Adipose tissue (tissue), 3 donors: ENCODE data around the gene CTSZ. TPM values are rescaled to one million over a fixed set of nuclear protein-coding genes. Genes with fewer than 3 reads are reported as not detected.
"Not testable (repeated sequence)": the region's sequence is repeated elsewhere in the genome, so short reads cannot be mapped to it uniquely, and the experiment has no call there.

ENCODE experiments used
- H3K27ac ChIP-seq: one replicate; pipeline ENCODE4 v1.5.1; 2013; ENCODE audit warnings: low read depth, low read length
- WGBS, 3 donors: extraction: QIAGEN DNeasy Blood & Tissue Kit; methylation state at CpG; one replicate each; pipeline ENCODE4 v1.1.7; 2013; 5-methylcytosine and 5-hydroxymethylcytosine counted together
- polyA plus RNA-seq, 3 donors: library from polyadenylated mRNA; stranded (reverse); fragments of 200-250 nt; gene quantifications; one replicate each; pipeline ENCODE4 v1.2.3, GENCODE V29; 2013
- donor health status: healthy with polysubstance abuse.
- donor health status: Bipolar disorder and iron deficiency.
- donor health status: healthy.

The CTSZ gene
- polyA plus RNA-seq = 100 to 1,000 TPM in 2 of 3 donors, 10 to 100 TPM in 1; 62.8 to 212 (median 149) TPM

DNA sequence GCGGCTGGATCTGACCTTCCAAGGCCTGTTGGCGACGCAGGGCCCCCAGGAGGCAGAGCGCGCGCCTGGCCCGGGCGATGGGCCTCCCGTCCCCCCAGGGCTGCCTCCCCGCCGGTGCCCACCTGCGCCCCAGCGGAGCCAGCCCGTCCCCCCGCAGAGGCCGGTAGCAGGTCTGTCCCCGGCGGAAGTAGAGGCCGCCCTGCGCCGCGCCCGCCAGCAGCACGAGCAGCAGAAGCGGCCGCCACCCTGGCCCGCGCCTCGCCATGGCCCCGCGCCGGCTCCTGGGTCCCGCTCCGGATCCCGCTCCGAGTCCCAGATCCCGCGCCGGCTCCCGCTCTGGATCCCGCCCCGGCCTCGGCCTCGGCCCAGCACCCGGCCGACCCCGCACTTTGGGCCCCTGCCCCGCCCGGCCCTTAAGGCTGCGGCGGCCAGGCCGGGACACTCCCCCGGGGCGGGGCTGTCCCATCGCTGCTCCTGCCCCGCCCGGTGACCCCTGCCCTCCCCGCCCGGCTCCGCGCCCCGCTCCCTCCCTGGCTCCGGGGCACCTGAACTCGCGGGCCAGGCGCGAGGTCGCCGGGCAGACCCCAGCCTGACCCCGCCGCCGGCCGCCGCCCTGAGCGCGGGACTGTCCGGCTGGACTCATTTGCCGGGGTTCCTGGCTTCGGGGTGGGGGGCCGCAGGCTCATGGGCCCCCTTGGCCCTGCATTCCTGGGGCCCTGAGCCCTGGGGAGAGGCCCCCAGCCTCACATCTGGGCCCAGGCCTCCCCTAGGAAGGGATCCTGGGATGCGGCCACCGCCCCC, at the start of gene CTSZ:
Gene CTSZ, minus strand, starts transcription at position 391 of the 801 bp plus-strand sequence. Its CDS starts 126 bp downstream, at position 265.
- 2 to 7% (median 4%) methylated on average over 35 to 82 of the region's 82 CpGs for WGBS, 3 donors
- peak within 1 kb of the TSS; percentile 69 for H3K27ac ChIP-seq

GRCh38 chr20:59055302-59055701, 48.2 kb upstream of the CTSZ start:
- 51 to 68% (median 55%) methylated on average over 7 of the region's 7 CpGs for WGBS, 3 donors
- no peak overlapping the region for H3K27ac ChIP-seq

- WGBS, 3 donors = 74 to 84% (median 81%) methylated on average over 6 of the region's 6 CpGs
- no peak overlapping the region for H3K27ac ChIP-seq
Observed at GRCh38 chr20:59051666-59052185, 44.7 kb upstream of the CTSZ start.

DNA sequence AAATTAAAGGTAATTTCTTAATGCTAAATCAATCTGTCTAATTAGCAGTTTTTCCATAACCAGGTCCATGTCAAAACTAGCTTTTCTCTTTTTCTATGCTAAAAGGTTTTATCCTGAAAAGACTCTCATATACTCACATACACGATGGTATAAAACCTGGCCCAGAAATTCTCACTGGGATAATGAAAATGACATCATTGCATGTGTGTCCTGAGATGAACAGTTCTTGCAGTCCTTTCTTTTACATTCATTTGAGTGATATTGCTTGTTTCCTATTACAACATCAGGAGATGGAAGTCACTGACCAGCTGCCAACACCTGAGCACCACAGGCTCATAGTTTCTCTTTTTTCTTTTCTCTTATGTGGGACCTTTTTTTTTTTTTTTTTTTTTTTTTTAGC, 43.4 kb upstream of the CTSZ start:
- H3K27ac ChIP-seq = no peak overlapping the region
- WGBS, 3 donors = 52 to 73% (median 60%) methylated on average over 1 of the region's 1 CpG

DNA sequence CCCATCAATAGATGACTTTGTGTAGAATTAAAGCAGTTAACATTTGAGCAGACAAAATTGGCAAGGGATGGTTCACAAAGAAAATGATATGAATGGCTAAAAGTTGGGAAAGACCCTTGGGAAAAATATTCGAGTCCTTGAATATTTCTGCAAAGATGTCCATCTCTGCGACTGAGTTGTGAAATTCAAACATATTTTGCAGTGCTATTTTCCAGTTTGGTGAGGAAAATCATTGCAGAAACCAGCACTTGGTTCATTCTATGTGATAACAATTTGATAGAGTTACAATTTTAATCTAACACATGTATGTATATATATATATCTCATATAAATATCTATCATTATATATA, 41.6 kb upstream of the CTSZ start:
- no peak overlapping the region for H3K27ac ChIP-seq
- 39 to 74% (median 71%) methylated on average over 2 of the region's 2 CpGs for WGBS, 3 donors

- no peak overlapping the region for H3K27ac ChIP-seq
- 75 to 82% (median 75%) methylated on average over 5 of the region's 5 CpGs for WGBS, 3 donors
Observed at GRCh38 chr20:59047938-59048680, 41.1 kb upstream of the CTSZ start.

GRCh38 chr20:59046862-59047261, 39.8 kb upstream of the CTSZ start:
- H3K27ac ChIP-seq = no peak overlapping the region
- 82 to 95% (median 83%) methylated on average over 3 of the region's 3 CpGs for WGBS, 3 donors

DNA sequence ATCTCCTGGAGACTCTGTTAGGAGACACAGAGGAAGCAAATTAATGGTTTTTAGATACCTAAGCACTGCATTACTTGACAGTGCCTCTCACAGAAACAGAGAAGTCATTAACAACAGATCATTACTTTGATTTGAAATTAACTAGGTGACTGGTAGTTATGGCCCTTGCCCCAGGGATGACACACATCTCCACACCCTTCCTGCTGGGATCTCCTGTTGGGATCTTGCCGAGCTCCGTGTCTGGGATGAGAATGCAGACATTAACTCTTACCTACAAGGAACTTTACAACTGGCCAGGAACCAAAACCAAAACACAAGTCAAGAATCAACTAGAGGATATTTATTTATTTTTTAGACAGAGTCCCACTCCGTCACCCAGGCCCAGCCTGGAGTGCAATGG, 37.7 kb upstream of the CTSZ start:
- WGBS, 3 donors = 71 to 87% (median 76%) methylated on average over 3 of the region's 3 CpGs
- no peak overlapping the region for H3K27ac ChIP-seq

DNA sequence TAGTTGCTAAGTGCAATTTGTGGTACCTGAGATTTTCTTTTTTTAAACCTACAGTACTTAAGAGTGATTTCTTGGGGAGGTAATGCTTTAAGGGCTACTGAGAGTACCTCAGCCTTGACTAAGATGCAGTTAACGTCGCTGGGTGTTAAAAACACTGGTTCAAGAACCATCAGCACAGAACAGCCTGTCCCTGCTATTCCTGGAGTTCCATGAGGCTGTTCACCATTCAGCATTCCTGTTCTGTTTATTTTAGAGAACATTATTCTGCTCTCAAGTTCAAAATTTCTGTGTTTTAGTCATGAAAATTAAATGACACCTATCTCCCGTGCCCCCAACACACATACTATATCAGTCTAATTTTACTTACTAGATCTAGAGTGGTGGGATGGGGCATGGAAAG, 37.2 kb upstream of the CTSZ start:
- H3K27ac ChIP-seq = no peak overlapping the region
- whole genome bisulfite sequencing, 3 donors = 87 to 95% (median 93%) methylated on average over 3 of the region's 3 CpGs

GRCh38 chr20:59043698-59044097, 36.6 kb upstream of the CTSZ start:
- 60 to 77% (median 72%) methylated on average over 3 of the region's 3 CpGs for WGBS, 3 donors
- H3K27ac ChIP-seq = no peak overlapping the region

DNA sequence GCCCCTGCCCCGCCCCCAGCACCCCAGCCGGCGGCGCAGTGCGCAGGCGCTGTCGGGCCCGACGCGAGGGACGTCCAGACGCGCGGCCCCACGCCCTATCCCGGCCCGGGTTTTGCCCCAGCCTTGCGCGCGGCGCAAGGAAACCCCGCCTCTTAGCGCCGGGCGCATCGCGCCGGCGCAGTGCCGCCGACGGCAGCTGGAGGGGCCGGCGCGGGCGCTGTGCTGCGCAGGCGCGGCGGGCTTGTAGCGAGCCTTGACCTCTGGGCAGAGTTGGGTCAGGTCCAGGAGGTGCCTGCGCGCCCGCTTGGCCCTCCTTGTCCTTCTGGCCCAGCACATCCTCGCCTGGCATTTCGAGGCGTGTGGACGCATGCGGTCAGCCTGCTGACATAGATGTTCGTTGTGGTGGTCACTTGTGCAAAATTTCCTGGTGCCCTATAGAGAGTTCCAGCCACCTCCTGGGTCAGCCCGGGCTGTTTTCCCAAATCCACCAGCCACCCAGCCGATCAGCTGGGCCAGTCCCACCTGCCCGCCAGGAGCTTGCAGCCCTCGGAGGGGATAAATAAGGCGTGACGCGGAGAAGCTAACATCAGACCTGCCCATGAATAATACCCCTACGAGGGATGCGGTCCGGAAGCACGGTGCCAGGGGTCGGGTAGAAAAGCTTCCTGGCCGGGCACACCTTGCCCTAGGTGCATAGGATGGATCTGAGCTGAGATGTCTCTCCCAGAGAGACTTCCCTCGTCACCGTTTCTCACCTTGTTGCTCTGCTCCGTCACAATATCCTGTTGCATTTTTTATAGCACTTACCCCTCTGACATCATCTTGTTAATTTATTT, 36.0 kb upstream of the CTSZ start:
- H3K27ac ChIP-seq = no peak overlapping the region
- WGBS, 3 donors = 15 to 19% (median 15%) methylated on average over 53 to 66 of the region's 66 CpGs

DNA sequence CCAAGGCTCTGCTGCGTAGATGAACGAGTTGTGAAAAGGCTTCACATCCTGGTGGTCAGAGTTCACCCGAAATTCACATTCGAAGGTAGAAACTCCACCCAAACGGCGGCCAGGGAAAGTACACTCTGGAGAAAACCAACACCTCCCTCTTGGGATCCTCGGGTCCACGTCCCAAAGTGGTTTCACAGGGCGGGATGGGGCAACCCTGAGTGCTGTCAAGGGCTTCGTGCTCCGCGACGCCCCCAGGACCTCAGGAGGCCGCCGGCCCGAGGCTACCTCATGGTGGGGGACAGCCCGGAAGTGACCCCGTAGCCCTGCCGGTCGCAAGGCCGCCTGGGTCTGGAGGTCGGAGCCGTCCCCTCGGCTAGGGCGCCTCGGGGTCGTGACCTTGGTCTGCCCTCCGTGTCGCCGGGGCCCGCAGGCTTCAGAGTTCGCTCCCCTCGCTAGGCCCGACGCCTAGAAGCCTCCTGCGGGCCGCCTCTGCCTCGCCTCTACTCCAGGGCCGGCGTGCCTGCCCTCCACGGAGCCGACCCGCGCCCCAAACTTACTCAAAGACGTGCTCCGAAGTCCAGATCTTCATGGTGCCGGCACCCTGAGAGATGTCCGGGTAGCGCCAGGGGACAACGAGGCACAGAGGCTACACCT, 35.2 kb upstream of the CTSZ start, which contains the start of gene PRELID3B:
Gene PRELID3B, minus strand, starts transcription at position 636 of the 645 bp plus-strand sequence. Its CDS starts 56 bp downstream, at position 580.
- H3K27ac ChIP-seq = no peak within 1 kb of the TSS
- 1 to 4% (median 3%) methylated on average over 44 to 50 of the region's 50 CpGs for WGBS, 3 donors

- 90 to 93% (median 93%) methylated on average over 16 of the region's 16 CpGs for WGBS, 3 donors
- not testable (repeated sequence) for H3K27ac ChIP-seq
Observed at GRCh38 chr20:59041487-59041886, 34.4 kb upstream of the CTSZ start.

DNA sequence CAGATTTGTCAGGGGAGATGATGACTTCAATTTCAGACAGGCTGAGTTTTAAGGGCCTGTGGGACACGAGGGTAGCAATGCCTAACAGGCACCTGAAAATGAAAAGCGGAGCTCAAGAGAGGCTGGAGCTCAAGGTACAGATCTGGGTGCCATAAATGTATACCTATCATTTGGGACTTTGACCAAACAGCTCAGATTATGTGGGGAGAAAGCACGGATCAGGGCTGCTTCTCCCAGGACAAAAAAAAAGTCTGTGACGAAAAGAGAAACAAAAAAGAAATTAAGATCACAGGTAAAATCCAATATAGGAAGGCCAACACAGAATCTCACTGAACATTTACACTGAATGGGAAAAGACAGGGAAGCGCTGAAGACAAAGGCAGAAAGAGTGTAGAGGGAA, 33.6 kb upstream of the CTSZ start:
- WGBS, 3 donors = 83 to 92% (median 86%) methylated on average over 5 of the region's 5 CpGs
- H3K27ac ChIP-seq = no peak overlapping the region

DNA sequence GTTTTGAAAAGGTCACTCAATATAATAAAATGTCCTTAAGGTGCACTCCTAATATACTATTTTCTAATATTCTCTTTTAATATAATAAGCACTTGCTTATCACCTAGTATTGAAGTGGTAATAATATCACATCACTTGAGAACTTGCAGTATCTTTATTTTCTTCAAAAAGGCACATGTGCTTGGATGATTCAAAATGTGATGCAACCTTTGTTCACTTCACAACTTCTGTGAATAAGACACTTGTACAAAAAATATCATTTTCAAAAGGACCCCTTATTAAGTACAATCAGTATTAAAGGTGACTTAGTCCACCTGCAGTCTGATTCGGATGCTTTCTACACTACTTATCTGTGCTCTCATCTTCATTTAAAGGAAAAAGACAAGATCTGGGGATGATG, 32.2 kb upstream of the CTSZ start:
- no peak overlapping the region for H3K27ac ChIP-seq
- WGBS, 3 donors = 69 to 86% (median 81%) methylated on average over 1 of the region's 1 CpG

GRCh38 chr20:59037386-59037785, 30.3 kb upstream of the CTSZ start:
- no peak overlapping the region for H3K27ac ChIP-seq
- 93 to 96% (median 95%) methylated on average over 12 of the region's 12 CpGs for WGBS, 3 donors

DNA sequence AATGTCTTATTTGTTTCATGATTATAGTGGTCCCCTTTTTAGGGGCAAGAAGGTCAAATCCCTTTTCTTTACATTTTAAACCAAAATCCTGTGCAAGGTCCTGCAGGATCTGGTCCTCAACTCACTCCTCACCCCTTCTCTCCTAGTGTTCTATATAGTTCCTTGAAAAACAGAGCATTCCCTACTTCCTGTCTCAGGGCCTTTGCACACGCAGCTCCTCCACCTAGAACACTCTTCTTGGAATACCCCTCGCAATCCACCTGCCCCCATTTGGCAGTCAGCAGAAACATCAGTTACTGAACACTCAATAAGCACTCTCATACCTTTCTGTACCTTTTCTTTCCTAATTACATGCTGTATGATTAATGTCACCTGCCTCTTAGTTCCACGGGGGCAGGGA, 28.3 kb upstream of the CTSZ start:
- WGBS, 3 donors = 96% methylated on average over 3 of the region's 3 CpGs
- no peak overlapping the region for H3K27ac ChIP-seq

GRCh38 chr20:59033616-59034165, 26.6 kb upstream of the CTSZ start:
- no peak overlapping the region for H3K27ac ChIP-seq
- WGBS, 3 donors = 87 to 95% (median 92%) methylated on average over 2 of the region's 2 CpGs
